Fibroblast of mammary gland (primary cell): ENCODE data around the gene GOLGA6L9.
"Not testable (repeated sequence)": the region's sequence is repeated elsewhere in the genome, so short reads cannot be mapped to it uniquely, and the experiment has no call there.

Experiments
- DNase-seq: peaks from one replicate; pipeline ENCODE4 v3.0.0-alpha.2; 2010; ENCODE audit warnings: low read depth
- H3K4me3 ChIP-seq: 2 replicates; pipeline ENCODE4 v1.5.1; 2011; ENCODE audit warnings: low read depth, mild to moderate bottlenecking, low read length, moderate library complexity; ENCODE audit not compliant: control insufficient read depth

GOLGA6L9 gene

DNA sequence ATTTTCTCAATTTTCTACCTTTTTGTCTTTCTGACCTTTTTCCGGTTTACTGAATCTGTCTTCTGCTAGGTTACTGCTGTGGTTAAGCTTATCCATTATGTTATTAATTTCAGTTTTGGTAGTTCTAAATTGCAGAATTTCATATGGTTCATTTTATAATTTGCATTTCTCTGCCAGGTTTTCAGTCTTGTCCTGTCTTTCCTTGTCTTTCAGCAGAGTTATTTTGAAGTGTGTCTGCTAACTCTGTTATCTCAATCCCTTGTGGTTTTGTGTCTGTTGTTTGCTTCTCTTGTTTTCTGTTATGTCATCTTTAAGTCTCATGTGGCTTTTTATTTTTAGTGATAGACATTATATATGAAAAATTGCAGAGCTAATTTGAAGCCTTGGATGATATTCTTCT, 18.0 kb upstream of the GOLGA6L9 start:
- not testable (repeated sequence) for H3K4me3 ChIP-seq, DNase-seq

DNA sequence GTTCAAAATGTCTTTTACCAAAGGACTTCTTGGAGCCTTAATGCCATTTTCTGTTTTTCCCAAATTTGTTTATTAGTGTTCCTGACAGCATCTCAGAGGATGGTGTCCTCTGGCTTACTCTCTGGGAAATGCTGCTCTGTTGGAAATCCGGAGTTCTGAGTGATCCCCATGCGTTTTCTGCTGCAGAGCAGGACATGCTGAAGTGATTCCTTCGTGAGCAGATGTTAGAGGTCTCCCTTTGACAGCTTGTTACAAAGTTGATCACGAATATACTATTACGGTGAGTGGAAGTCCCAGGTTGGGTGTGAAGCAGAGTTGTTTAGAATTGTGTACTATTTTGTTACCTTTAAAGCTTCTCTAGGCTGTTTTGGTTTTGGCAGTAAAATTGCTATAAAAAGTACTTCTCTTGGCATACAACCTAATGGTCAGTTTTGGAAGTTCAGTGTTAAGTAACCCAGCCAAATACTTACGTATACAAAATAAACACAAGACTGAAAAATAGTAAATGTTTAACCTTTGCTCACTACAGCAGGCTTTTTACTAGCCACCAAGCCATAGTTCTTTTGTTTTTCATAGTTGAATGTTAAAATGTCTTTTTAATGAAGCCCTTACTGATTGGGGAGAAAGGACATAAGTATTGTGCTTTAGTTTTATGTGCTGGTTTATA, 15.0 kb upstream of the GOLGA6L9 start:
- not testable (repeated sequence) for H3K4me3 ChIP-seq, DNase-seq

DNA sequence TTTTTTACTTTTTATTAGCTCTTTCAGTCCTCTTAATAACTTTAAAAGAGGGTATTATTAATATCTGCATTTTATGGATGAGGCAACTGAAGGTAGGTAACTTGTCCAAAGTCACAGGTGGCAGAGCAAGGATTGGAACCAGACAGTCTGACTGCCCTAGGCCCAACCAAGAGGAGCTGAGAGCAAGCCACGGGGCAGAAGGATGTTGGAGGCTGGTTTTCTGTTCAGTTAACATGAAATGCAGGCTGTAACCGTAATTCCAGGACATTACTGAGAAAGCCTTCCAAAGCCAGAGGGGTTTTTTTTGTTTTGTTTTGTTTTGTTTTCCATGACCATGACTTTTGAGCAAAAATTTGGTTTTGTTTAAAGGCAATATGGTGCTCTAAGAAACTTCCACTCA, 9.1 kb upstream of the GOLGA6L9 start:
- H3K4me3 ChIP-seq, DNase-seq: not testable (repeated sequence)

DNA sequence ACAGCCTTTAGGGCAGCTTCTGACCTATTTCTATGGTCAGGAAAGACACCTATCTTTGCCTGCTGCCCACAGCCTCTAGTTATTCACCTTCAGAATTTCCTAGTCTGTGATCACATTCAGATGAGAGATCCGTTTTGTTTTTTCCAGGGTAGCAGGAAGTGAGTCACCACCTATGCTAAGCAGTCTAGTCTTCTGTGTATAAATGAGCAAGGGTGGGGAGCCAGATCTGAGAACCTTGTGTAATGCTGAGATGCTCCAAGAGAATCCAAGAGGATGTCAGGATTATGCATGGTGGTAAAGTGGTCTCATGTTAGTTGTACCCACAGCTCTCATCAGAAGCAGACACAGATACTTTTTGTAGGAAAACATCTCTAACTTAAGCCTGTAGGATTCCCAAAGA, 8.7 kb upstream of the GOLGA6L9 start:
- H3K4me3 ChIP-seq, DNase-seq: not testable (repeated sequence)

DNA sequence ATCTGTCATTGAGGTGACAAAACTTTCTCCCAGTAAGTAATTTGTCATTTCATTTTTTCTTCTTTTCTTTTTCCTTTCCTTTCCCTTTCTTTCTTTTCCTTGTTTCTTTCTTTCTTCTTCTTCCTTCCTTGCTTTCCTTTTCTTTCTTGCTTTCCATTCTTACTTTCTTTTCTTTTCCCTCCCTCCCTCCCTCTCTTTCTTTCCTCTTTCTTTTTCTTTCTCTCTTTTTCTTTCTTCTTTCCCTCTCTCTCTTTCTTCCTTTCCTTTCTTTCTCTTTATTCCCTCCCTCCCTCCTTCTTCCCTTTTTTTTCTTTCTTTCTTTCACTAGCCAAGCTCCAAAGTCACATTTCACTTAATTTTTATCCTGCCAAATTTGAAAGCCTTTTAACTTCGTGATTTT, 2.5 kb upstream of the GOLGA6L9 start:
- not testable (repeated sequence) for DNase-seq

DNA sequence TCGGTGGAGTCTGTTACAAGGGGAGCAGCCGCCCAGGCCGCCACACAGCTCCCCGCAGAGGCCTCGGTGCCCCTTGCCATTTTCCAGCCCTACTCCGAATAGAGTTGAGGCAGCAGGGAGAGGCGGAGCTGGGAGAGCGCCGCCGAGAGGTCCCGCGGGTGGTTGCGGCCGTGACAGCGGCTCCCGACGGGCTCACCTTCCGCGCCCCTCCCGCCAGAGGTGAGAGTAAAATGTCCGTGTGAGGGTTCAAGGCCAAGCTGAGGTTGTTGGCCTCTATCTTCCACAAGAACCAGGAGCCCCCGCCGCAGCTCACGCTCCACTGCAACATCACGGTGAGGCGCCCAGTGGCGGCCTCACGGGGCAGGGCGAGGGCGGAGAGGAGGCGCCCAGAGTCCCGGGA, 15.8 kb downstream of the GOLGA6L9 start:
- H3K4me3 ChIP-seq: peak overlapping the region; percentile 38
- DNase-seq: not testable (repeated sequence)

More for the DNA sequence above, 2.5 kb upstream of the GOLGA6L9 start:
- H3K4me3 ChIP-seq: not testable (repeated sequence)

DNA sequence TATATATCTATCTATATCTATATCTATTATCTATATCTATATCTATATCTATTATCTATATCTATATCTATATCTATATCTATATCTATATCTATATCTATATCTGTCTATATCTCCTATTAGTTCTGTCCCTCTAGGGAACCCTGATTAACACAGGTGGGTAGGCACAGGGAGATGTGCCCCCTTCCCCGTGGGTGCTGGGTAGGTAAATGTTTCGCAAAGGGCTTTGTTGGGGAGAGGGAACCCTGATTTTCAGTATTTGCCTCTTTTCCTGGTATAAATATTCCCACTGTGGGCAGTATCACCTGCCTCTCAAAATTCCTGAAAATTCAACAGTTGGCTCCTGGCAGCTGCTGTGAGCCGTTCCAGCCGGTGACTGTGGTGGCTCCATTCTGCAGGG, 27.7 kb downstream of the GOLGA6L9 start:
- not testable (repeated sequence) for H3K4me3 ChIP-seq, DNase-seq

DNA sequence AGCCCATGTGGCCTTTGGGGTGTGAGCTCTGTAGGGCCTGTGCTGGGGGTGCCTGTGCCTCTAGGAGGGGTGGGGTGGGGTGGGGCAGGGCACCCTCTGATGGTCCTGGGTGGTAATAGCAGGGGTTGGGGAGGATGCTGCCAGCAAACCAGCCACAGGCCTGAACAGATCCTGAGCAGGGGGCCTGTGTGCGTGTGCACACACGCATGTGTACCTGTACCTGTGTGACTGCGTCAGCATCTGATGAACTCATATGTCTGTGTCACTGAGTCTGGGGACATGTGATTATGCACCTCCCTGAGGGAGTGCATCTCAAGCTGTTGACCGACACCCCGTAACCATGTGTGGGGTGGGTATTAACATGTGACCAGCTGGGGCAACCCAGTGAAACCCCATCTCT, 36.0 kb downstream of the GOLGA6L9 start:
- not testable (repeated sequence) for DNase-seq, H3K4me3 ChIP-seq

DNA sequence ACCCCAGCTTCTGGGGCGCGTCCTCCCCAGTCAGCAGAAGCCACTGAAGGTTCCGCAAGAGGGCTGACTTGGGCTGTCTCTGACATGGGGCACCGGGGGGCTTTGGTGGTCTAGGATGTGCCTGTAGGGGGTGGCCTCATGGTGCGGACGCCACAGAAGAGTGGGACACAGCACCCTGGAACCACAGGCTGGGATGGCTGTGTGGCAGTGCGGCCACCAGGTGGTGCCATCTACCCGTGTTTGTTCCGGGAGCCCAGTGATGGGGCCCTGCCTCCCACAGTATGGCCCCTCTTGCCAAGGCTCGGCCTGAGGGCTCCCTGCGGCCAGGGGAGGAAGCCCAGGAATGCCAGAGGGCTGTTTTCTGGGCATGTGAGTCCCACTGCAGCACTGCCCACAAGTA, 38.6 kb downstream of the GOLGA6L9 start:
- H3K4me3 ChIP-seq, DNase-seq: not testable (repeated sequence)

DNA sequence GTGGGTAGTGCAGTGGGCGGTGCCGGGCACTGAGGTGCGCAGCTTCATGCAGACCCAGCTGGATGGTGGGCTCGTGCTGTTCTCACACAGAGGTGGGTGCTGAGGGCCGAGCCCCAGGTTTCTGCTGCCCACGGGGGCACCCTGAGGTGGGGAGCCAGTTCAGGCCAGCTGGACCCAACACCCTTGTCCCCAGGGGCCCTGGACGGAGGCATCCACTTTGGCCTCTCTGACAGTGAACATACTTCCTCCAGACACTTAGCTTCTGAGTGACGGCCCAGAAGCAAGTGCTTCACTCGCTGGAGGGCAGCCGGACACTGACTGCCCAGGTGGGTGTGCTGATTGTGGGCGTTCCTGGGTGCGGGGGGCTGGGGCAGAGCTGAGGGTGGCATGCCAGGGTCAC, 39.8 kb downstream of the GOLGA6L9 start:
- H3K4me3 ChIP-seq, DNase-seq: not testable (repeated sequence)

DNA sequence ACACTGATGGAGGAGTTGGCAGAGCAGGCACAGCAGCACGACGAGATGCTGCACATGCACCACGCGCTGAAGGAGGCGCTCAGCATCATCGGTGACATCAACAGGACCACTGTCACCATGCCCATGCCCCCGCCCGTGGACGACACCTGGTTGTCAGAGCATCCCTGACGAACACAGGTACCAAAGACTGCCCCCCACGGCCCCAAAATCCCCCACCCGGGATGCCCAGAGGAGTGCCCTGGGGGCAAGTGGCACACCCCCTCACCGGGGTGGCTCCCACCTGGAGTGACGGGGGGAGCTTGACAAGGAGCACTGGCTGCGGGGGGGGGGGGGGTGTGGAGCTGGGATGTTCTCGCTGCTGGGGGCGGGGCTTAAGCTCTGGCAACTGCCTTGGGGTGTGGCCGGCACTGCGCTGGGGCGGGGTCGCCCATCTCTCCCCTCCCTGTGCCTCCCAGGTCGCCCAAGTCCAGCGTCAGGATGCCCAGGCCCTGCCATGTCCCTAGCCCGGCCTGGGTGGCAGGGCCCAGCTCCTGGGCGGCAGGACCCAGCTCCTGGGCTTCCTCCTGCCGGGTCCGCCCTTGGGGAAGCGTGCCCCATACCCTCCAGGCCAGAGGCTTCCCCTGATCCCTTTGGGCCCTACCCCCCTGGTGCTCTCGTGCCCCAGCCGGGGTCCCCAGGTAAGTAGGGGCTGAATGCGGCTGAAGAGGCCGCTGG, 42.8 kb downstream of the GOLGA6L9 start:
- not testable (repeated sequence) for DNase-seq, H3K4me3 ChIP-seq

DNA sequence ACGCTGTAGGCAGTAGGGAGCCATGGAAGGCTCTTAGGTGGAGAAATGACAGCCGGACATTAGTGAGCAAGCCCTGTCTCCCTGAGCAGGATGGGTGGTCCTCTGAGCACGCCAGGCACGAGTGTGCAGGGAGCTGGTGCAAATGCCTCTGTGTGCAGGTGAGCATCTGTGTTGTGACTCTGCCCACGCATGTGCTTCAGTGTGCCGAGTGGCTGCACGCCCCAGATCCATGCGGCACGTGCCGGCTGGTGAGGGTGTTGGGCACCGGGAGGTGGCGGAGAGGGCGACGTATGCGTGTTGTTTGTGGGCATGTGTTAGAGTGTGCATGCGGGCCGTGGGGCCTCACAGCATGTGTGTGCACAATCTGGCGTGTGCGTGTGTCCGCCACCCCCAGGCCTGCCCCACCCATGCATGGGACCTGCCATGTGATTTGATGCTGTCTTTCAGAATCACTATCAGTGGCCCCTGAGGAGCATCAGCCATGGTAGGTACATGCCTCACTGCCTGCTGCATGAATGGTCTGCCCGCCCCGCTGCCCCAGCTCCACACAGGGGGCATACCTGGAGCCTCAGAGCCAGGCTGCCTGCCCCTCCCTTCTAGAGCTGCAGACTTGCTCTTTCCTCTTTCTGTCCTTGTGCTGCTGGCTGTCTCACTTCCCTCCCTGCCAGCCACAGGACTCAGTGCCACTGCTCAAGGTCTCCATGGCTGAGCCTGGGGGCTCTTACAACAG, 45.1 kb downstream of the GOLGA6L9 start:
- DNase-seq, H3K4me3 ChIP-seq: not testable (repeated sequence)

DNA sequence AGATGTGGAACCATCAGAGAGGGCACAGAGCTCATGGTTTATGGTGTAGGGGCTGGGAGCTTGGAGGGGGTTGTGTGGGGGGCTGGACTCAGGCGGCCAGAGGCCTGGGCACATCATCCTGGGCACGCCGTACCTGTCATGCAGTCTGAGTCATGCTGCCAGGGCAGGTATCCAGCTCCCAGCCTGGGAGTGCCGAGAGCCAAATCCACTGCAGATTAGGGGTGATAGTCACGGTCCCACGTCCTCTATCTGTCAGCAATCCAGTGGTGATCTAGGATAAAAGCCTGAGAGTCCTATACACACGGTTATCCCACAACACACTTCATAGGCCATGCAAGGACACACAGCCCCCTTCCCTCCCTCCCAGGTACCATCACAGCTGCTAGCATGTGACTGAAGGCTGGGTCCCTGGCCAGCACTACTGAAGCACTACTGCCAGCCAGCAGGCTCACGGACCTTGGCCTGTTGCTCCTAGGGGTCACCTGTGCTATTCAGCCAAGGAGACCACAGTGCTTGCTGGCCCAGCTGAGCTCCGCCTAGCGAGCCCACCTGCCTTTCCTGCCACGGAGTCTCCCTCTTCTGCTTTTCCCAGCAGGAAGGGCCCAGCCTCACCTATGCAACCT, 45.8 kb downstream of the GOLGA6L9 start:
- H3K4me3 ChIP-seq, DNase-seq: not testable (repeated sequence)

DNA sequence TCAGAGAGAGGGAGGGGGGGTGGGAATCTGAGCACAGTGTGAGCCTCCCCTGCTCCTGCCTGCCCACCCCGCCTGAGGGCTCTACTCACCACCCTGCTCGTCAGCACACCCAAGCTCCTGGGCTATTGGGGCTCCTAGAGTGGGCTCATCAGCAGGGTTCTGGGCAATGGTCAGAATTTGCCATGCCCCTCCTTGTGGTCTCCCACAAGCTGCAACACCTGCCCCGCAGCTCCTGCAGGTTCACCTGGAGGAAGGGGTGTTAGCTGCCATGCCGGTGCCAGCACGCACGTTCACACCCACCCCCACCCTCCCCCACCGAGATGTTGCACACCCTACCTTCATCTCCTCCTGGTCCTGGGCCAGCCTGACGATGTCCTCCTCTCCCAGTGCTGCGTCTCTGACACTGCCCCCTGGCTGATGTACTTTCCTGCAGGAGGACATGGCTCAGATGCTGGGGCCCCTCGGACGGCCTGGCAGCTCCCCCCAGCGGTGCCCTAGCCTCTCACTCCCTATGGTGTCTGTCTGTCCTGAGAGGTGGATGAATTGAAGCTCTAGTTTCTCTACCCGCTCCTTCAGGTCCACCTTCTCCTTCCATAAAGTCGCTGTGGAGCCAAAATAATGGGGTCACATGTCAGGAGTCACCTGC, 47.2 kb downstream of the GOLGA6L9 start:
- not testable (repeated sequence) for H3K4me3 ChIP-seq, DNase-seq

DNA sequence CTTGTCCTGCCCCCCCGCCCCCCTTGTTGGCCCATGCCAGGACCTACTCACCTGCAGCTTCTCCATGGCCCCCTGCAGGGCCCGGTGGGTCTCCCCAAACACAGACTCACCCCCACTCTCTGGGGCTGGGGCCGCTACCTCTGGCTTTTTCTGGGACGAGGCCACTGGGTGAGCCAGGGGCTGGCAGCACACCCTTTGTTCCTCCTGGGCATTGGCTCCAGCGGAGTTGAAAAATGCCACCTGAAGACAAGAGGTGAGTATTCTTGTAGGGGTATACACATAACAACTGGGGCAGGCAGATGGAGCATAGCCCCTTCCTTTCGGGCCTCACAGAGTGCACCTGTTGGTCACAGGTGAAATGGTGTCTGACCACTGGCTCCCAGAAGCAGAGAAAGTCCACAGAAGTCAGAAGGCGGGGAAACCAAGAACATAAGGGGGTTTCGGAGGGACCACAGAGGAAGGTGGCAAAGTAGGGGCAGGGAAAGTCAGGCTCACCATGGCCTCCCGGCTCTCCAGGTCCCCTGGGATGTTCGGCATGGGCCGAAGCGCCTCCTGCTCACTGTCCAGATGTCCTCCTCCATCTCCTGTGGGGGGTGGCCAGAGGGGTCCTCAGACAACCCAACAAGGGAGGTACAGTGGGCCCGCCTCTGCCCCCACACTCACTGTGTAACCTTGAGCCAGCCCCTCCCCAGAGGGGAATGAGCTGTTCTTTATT, 47.9 kb downstream of the GOLGA6L9 start:
- H3K4me3 ChIP-seq, DNase-seq: not testable (repeated sequence)
